Measurements from ENCODE around the gene LAPTM5.

DNA sequence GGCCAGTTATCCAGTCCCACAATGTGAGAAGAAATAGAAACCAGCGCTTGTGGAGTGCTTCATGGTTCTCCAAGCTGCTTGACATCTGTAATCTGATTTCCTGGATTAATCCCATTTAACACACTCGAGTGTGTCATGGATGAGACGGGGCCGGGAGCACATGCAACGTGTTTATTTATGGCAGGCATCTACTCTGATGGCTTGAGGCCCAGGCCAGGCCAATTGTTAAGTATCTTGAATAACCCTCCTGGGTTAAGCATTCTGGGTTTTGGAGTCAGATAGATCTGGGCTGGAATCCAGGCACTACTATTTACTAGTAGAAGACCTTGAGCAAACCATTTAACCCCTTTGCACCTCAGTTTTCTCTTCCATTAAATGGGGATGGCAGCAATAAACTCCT is 37.5 kb upstream of the LAPTM5 start:
- TF ChIP-seq, protein P1, sequence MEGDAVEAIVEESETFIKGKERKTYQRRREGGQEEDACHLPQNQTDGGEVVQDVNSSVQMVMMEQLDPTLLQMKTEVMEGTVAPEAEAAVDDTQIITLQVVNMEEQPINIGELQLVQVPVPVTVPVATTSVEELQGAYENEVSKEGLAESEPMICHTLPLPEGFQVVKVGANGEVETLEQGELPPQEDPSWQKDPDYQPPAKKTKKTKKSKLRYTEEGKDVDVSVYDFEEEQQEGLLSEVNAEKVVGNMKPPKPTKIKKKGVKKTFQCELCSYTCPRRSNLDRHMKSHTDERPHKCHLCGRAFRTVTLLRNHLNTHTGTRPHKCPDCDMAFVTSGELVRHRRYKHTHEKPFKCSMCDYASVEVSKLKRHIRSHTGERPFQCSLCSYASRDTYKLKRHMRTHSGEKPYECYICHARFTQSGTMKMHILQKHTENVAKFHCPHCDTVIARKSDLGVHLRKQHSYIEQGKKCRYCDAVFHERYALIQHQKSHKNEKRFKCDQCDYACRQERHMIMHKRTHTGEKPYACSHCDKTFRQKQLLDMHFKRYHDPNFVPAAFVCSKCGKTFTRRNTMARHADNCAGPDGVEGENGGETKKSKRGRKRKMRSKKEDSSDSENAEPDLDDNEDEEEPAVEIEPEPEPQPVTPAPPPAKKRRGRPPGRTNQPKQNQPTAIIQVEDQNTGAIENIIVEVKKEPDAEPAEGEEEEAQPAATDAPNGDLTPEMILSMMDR (IDR thresholded peaks at IDR 0.05) = no peak
- TF ChIP-seq POLR2A (IDR thresholded peaks at IDR 0.05) (no peak), POLR2AphosphoS5 (IDR thresholded peaks at IDR 0.05) (no peak), EP300 (IDR thresholded peaks at IDR 0.05) (no peak)
